BJ (cell line): ENCODE results near the gene NMT1. TPM values are rescaled to one million over a fixed set of nuclear protein-coding genes. Genes with fewer than 3 reads are reported as not detected.

ENCODE experiments used
- CTCF ChIA-PET: fragments of 350-600 bp; formaldehyde crosslinking; extraction: SDS; loops from one replicate; lab custom pipeline; 2021; ENCODE audit warnings: antibody characterized with exemption, inconsistent platforms; lab: Yijun Ruan, JAX
- POLR2A ChIA-PET: fragments of 300-600 bp; sonication (Branson Sonifier 250); formaldehyde crosslinking; extraction: SDS; loops from one replicate; lab custom pipeline; 2021; ENCODE audit warnings: antibody characterized with exemption; lab: Charles Lee
- DNase-seq: peaks from one replicate; pipeline ENCODE4 v3.0.0-alpha.2; 2011; ENCODE audit warnings: low read depth
- H3K27me3 ChIP-seq: 2 replicates; pipeline ENCODE4 v1.6.0; 2011; ENCODE audit warnings: low read length; ENCODE audit not compliant: control insufficient read depth, insufficient read depth
- H3K36me3 ChIP-seq: 2 replicates; pipeline ENCODE4 v1.5.1; 2011; ENCODE audit warnings: low read length; ENCODE audit not compliant: control insufficient read depth, insufficient read depth
- H3K4me3 ChIP-seq: 2 replicates; pipeline ENCODE4 v1.5.1; 2011; ENCODE audit warnings: low read depth, mild to moderate bottlenecking, control low read depth, low read length
- CTCF ChIP-seq: IDR thresholded peaks from 2 replicates; pipeline ENCODE4 v1.5.1; 2011; ENCODE audit warnings: low read depth, mild to moderate bottlenecking, control low read depth, inconsistent platforms, low read length, moderate library complexity; ENCODE audit not compliant: insufficient read depth
- polyA plus RNA-seq: library from polyadenylated mRNA; depleted of rRNA; stranded (reverse); fragments of >200 nt; gene quantifications from 2 replicates; pipeline ENCODE4 v1.2.3, GENCODE V29; 2011

The NMT1 gene
- polyA plus RNA-seq, 1 experiment, result 62.5 TPM

- Histone ChIP-seq H3K36me3 (peaks cover 14% of the 10 kb centered on the region), H3K27me3 (no peaks in the 10 kb centered on the region), H3K4me3 (no peak overlapping the region)
- TF ChIP-seq CTCF, result no peak
- CTCF ChIA-PET, result interaction anchor here (0.9 to 1.8 kb wide), 4 partner anchors 8 to 47 kb away, joined by 3 to 7 read pairs (median 6); partner anchors contain the start of gene ACBD4
- DNase-seq, result no peak
- POLR2A ChIA-PET, result no interaction called here
These were observed 26.9 kb downstream of the NMT1 start for GRCh38 chr17:45087978-45088377.

- no peak for TF ChIP-seq CTCF
- CTCF ChIA-PET, result interaction anchor here (0.9 to 1.8 kb wide), 2 partner anchors 11 to 16 kb away, joined by 3 to 7 read pairs; no protein-coding TSS in a partner anchor
- DNase-seq, result no peak
- H3K27me3 ChIP-seq, result no peaks in the 10 kb centered on the region
- H3K36me3 ChIP-seq, result peaks cover 11% of the 10 kb centered on the region
- POLR2A ChIA-PET, result no interaction called here
- no peak overlapping the region for H3K4me3 ChIP-seq
These were observed 27.6 kb downstream of the NMT1 start for GRCh38 chr17:45088741-45089140.

GRCh38 chr17:45090711-45091110 is 29.6 kb downstream of the NMT1 start:
- POLR2A ChIA-PET, result no interaction called here
- DNase-seq, result no peak
- CTCF ChIA-PET, result interaction anchor here (1.2 to 1.3 kb wide), 3 partner anchors 9 to 59 kb away, joined by 3 to 4 read pairs (median 4); no protein-coding TSS in a partner anchor
- H3K27me3 ChIP-seq, result no peaks in the 10 kb centered on the region
- TF ChIP-seq CTCF, result no peak
- no peak overlapping the region for H3K4me3 ChIP-seq
- peaks cover 10% of the 10 kb centered on the region for H3K36me3 ChIP-seq

- TF ChIP-seq CTCF, result no peak
- no peak for DNase-seq
- no peaks in the 10 kb centered on the region for H3K27me3 ChIP-seq
- ChIA-PET POLR2A (interaction anchor here (0.7 kb wide), 1 partner anchor 181 kb away, joined by 8 read pairs; no protein-coding TSS in a partner anchor), CTCF (no interaction called here)
- peaks cover 16% of the 10 kb centered on the region for H3K36me3 ChIP-seq
- no peak overlapping the region for H3K4me3 ChIP-seq
These were observed 30.8 kb downstream of the NMT1 start for GRCh38 chr17:45091778-45092425.

GRCh38 chr17:45092911-45093430 is 31.9 kb downstream of the NMT1 start:
- no peaks in the 10 kb centered on the region for H3K27me3 ChIP-seq
- ChIA-PET CTCF (interaction anchor here (1.2 to 9.5 kb wide), 3 partner anchors 37 to 173 kb away, joined by 3 to 95 read pairs (median 3); partner anchors contain the start of genes ACBD4 and PLCD3), POLR2A (no interaction called here)
- no peak for TF ChIP-seq CTCF
- peaks cover 20% of the 10 kb centered on the region for H3K36me3 ChIP-seq
- no peak overlapping the region for H3K4me3 ChIP-seq
- peak; percentile 95 for DNase-seq
